HG03565 (cell line): ENCODE results near the gene TNPO3.

Experiments
- ATAC-seq: cut with Tn5 transposase; IDR thresholded peaks from one replicate; pipeline ENCODE4 v1.9.1; 2021; ENCODE audit warnings: mild to moderate bottlenecking, moderate library complexity; ENCODE audit not compliant: unreplicated experiment

The TNPO3 gene

DNA sequence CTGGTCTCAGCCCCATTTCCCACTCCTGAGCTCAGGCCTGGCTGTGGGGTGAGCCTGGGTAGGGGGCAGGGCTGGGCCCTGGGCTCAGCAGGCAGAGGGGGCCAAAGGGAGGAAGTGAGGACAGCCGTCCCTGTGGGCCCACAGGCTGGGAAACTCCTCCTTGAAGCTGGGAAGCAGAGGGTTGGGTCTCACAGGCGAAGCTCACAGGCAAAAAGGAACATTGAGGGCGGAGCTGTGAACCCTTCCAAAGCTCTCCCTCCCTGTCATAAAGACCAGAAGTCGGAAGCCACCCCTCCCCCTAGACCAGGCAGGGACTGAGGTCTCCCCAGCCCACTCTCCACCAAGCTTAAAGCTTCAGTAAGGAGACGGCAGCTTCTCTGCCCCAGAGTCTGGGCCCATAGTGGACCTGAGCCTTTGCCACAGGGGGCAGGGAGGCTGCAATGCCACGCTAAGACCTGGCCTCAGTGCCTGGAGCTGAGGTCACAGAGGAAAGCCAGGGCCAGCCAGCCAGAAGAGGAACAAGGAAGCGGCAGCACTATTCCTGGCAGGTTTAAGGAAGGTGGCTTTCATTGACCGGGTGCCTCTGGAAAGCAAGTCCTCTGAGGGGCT is 143.4 kb downstream of the TNPO3 start:
- no peak for ATAC-seq

DNA sequence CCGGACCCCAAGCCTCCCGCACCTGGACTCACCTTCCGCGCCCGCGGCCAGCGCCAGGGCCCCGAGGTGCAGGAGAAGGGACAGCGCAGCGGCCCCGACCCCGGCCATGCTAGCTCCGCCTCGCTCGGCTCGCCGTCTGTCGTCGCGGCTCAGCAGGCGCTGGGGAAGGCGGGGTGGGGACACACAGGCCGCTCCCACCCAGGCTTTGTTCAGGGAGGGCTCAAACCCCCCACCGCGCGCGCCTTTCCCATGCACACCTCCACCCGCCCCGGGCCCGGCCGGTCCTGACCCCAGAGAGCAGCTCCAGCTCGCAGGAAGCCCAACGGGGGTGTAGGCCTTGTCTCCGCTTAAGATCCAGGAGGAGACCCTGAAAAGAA is 144.4 kb downstream of the TNPO3 start, which contains the start of gene KCP:
TSS of gene KCP (minus strand) at position 141 of the 377 bp plus-strand sequence. CDS start at position 108, 33 bp downstream.
- ATAC-seq = no peak

DNA sequence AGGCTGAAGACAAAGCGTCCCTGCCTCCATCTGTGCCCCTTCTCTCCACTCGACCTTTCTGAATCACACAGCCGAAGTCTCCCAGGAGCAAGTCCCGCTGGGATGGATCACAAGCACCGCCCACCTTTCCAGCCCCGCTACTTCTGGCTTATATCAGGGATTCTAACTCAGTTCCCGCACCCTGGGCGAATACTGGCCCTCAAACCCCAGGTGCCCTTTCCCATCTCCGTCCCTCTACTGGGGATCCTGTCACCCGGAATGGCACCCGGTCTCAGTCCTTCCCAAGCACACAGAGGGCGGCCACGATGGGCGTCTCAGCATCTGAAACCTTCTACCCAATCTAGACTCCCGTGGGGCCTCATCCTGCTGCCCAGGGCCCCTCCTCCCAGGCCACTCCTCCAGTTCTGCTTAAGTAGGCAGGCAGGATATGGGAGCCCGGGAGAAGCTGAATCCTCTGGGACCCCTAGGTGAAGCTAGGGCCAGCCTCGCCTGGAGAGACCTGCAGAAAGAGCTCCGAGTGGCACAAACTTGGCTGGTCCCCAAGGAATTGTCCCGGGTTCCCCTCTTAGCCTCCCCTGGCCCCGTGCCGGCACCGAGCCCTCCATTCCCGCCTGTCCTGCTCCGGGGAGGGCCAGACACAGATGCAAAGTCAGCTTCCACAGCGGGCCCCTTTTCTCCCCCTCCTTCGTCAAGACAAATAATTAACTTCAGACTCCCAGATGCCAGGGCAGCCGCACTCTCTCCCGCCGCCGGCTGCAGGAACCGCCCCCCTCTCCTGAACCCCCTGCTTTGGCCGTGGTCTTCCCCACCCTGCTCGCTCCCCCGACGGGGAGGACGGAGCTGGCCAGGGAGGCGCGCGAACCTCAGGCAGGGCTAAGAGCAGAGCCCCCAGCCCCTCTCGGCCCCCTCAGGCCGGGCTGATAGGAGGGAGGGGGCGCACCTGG is 145.0 kb downstream of the TNPO3 start:
- ATAC-seq = no peak

DNA sequence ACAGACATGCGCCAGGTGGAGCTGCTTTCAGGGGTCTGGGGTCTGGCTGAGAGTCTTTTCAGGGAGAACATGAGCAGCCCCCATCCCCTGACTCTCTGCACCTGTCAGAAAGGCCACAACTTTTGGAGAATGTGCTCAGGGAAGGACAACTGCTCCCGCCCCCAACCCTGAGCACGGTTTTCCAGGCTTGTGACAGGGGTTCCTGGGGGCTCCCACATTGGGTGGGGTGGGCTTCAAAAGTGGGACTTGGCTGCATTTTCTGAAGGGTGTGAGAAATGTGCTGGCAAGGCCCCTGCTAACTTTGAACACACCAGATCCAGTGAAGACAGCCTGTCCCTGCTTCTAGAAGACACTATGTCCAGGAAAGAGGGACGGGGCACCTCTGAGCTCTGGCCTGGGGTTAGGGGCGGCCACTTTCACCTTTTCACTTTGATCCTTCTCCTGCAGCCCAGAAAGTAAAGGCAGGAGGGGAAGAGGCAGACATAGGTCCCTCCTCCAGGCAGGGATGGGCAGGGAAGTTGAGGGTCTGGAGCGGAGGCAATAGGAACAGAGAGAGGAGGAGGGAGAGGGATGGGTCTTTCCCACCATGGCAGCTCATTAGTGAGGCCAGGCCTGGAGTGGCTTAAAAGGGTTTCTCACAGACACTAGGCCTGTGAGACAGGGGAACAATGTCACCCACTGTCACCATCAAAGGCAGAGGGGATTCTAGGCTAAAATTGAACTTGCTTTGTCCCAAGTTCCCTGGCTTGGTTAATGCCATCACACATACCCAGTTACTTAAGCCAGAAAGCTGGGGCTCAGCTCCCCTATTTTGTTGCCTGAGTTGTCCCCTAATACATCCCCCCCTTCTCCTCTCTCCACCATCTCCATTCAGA is 145.9 kb downstream of the TNPO3 start:
- no peak for ATAC-seq

DNA sequence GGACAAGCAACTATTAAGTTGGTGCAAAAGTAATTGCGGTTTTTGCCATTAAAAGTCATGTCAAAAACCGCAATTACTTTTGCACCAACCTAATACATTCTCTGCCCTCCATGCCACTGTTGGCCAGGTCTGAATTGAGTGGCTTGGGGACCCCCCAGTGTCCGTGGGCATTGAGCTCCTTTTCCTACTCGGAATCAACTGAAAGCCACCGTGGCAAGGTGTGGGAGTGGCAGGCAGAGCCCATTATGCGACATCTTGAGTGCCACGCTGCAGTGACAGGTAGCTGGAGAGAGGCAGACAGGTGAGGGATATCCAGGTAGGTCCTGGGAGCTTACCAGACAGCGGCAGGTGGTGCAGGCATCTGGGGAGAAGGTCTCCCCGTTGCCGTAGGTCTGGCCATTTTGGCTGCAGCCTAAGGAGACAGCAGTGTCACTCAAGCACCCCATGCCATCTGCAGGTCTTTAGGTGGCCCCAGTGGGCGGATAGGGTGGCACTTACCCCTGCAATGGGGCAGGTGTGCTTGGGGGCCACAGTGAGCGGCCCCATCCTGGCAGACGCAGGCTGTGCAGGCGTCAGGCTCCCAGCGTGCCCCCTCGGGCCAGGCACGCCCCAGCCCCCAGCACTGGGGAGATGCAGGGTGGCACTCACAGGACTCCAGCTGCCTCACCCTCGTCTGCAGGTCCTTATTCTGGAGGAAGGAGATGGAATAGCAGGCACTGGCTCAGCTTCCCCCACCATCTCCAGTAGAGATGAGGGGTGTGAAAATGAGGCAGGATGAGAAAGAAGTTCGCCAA is 147.9 kb downstream of the TNPO3 start:
- no peak for ATAC-seq

DNA sequence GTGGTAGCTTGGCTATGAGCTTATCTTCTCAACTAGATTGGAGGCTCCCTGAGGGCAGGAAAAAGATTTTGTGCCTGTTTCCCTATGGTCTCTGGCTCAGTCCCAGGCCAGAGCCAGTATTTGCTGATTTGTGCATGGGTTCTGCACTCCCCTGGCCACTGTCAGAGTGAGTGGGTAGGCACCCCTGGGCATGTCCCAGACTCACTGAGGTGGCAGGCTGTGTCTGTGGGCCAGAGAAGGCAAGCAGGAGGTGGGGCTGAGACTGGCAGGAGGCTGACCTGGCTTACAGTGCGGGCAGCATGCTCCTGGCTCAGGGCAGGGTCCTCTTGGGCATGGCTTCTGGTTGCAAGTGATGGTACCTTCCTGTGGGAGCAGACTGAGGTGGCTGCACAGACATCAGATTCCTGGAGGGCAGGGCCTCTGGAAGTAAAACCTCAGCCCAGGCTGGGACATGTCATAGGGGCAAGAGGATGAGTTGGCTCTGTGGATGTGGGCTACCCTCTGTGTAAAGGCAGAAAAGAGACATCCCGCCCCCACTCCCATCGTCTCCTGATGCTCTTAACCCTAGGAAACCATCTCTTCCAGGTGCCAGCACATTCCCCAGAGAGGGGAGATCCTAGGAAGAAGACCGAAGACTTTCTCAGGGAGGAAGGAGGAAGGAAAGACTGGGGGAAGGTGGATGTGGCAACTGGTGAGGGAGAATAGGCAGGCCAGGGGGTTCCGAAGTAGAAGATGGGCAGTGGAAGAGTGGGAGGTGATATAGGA is 148.7 kb downstream of the TNPO3 start:
- no peak for ATAC-seq

DNA sequence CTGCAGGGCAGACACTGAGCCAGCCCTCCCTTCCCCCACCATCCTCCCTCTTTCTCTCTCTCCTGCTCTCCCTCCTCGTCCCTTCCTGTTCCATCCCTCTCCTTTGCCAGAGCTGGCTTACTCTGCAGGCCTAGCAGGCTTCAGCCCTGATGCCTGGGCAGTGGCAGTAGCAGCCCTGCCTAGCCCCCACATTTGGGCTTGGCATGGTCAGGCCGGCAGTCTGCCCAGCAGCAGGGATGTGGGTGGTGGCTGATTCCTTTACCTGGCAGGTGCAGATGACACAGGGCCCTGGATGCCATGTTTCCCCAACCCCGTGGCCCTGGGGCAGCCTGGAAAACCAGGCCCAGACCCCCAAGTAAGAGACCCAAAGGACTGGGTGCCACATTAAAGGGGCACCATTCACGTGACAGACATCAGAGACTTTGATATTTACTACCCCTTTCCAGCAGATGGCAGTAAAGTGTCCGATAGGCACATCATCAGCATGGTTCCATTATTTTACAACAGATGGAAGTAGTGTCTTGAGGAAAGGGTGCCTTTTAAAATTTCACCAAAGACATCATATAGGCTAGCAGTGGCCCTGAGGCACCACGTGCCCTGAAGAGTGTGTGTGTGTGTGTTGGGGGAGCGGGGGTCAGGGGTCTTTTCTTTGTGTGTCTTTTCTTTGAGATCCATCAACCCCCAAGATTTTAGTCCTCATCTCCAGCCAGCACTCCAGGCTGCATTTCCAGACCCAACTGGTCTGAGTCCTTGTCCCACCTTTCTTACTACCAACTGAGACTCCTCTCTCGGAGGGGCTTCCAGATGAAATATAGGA is 150.3 kb downstream of the TNPO3 start:
- no peak for ATAC-seq
